GM12878 (cell line): ENCODE results near the gene PIGL. TPM values are rescaled to one million over a fixed set of nuclear protein-coding genes. Genes with fewer than 3 reads are reported as not detected.

Experiments used
- ATAC-seq: fragments of 200-7000 bp; cut with Tn5 transposase; 3 replicates; pipeline ENCODE4 v1.9.1; 2020; ENCODE audit warnings: mild to moderate bottlenecking, moderate library complexity
- BruUV-seq: library from RNA; stranded (reverse); fragments of 400-500 nt; replicated peaks from 2 replicates; lab custom pipeline; 2021; lab: Mats Ljungman, UMichigan
- CTCF ChIA-PET: fragments of 300-600 bp; sonication (Branson Sonifier 250); formaldehyde crosslinking; extraction: SDS; loops from one replicate; lab custom pipeline; 2021; ENCODE audit warnings: inconsistent platforms; lab: Yijun Ruan, JAX
- POLR2A ChIA-PET: fragments of 350-600 bp; formaldehyde crosslinking; extraction: SDS; loops from one replicate; lab custom pipeline; 2021; ENCODE audit warnings: inconsistent platforms; lab: Charles Lee
- RAD21 ChIA-PET: fragments of 300-600 bp; sonication (Branson Sonifier 250); formaldehyde crosslinking; loops from one replicate; lab custom pipeline; 2023; ENCODE audit warnings: antibody characterized with exemption; ENCODE audit not compliant: unreplicated experiment; lab: Charles Lee
- SMC1A ChIA-PET: fragments of 300-600 bp; sonication (Branson Sonifier 250); formaldehyde crosslinking; loops from one replicate; lab custom pipeline; 2023; ENCODE audit not compliant: unreplicated experiment, uncharacterized antibody; lab: Charles Lee
- DNase-seq: peaks from one replicate; pipeline ENCODE4 v3.0.0-alpha.2; 2011; ENCODE audit warnings: low read depth, low spot score
- FAIRE-seq: peaks from 3 replicates; lab custom pipeline; 2011; peaks lifted over from hg19 to GRCh38; lab: Jason Lieb, UNC
- H2AFZ ChIP-seq: 2 replicates; pipeline ENCODE4 v1.6.0; 2011; ENCODE audit warnings: low read depth, low read length, control low read depth; ENCODE audit not compliant: control insufficient read depth
- H3K27ac ChIP-seq: 2 replicates; pipeline ENCODE4 v1.5.1; 2011; ENCODE audit warnings: control low read depth; ENCODE audit not compliant: control insufficient read depth, insufficient read depth
- H3K27me3 ChIP-seq, 2 experiments: replicated peaks in 1 of 2; 2 replicates each; pipeline versions ENCODE4 v1.6.0 to v1.6.1; 2011; ENCODE audit warnings: low read length in 1 of 2; ENCODE audit not compliant: control insufficient read depth in 2 of 2, insufficient read depth in 2 of 2
- H3K36me3 ChIP-seq, 2 experiments: 2 replicates each; pipeline ENCODE4 v1.5.1; 2011; ENCODE audit warnings: low read length in 1 of 2; ENCODE audit not compliant: control insufficient read depth in 2 of 2, insufficient read depth in 2 of 2
- H3K4me1 ChIP-seq: 2 replicates; pipeline ENCODE4 v1.6.1; 2011; ENCODE audit warnings: mild to moderate bottlenecking, low read length, moderate library complexity, mixed read lengths; ENCODE audit not compliant: control insufficient read depth, insufficient read depth
- H3K4me2 ChIP-seq: 2 replicates; pipeline ENCODE4 v1.6.0; 2011; ENCODE audit warnings: control low read depth; ENCODE audit not compliant: control insufficient read depth, insufficient read depth
- H3K4me3 ChIP-seq: fragments of 200-600 bp; sonication (generic); 2 replicates; pipeline ENCODE4 v1.5.1; 2016
- H3K79me2 ChIP-seq: 2 replicates; pipeline ENCODE4 v1.6.0; 2011; ENCODE audit warnings: low read length; ENCODE audit not compliant: control insufficient read depth, insufficient read depth
- H3K9ac ChIP-seq: 2 replicates; pipeline ENCODE4 v1.8.0; 2011; ENCODE audit warnings: low read length, control low read depth, mixed read lengths; ENCODE audit not compliant: control insufficient read depth, insufficient read depth
- H3K9me3 ChIP-seq: replicated peaks from 3 replicates; pipeline ENCODE4 v1.5.1; 2011; ENCODE audit warnings: mild to moderate bottlenecking, low read length; ENCODE audit not compliant: control insufficient read depth, insufficient read depth
- H4K20me1 ChIP-seq: 2 replicates; pipeline ENCODE4 v1.6.0; 2011; ENCODE audit not compliant: control insufficient read depth, insufficient read depth
- BCL11A ChIP-seq: IDR thresholded peaks from 2 replicates; pipeline ENCODE4 v1.6.1; 2011; ENCODE audit warnings: low read depth, low read length
- IKZF1 ChIP-seq: fragments of 450-650 bp; conservative IDR thresholded peaks from 2 replicates; pipeline ENCODE4 v1.6.1; 2017; ENCODE audit warnings: antibody characterized with exemption, mild to moderate bottlenecking
- JUNB ChIP-seq: IDR thresholded peaks from 2 replicates; pipeline ENCODE4 v1.6.1; 2016; ENCODE audit warnings: antibody characterized with exemption, mild to moderate bottlenecking
- MEF2A ChIP-seq: IDR thresholded peaks from 2 replicates; pipeline ENCODE4 v1.6.1; 2011; ENCODE audit warnings: low read depth, mild to moderate bottlenecking, low read length, moderate library complexity; ENCODE audit not compliant: insufficient read depth
- MYC ChIP-seq: IDR thresholded peaks from 2 replicates; pipeline ENCODE4 v1.6.1; 2011; ENCODE audit warnings: mild to moderate bottlenecking, low read length, moderate library complexity, inconsistent platforms; ENCODE audit not compliant: insufficient read depth, insufficient replicate concordance, insufficient read length, severe bottlenecking
- NRF1 ChIP-seq: conservative IDR thresholded peaks from 2 replicates; pipeline ENCODE4 v1.6.1; 2011; ENCODE audit warnings: mild to moderate bottlenecking, low read depth, low read length, improper control_type of control experiment
- SMAD5 ChIP-seq: IDR thresholded peaks from 2 replicates; pipeline ENCODE4 v1.6.1; 2016; ENCODE audit warnings: antibody characterized with exemption, low read depth
- WGBS: methylation state at CpG from one replicate; pipeline ENCODE4 v1.1.6; 2016; ENCODE audit warnings: low lambda C conversion rate; ENCODE audit not compliant: insufficient replicate concordance, insufficient coverage; ENCODE audit errors: missing lambda C conversion rate; 5-methylcytosine and 5-hydroxymethylcytosine counted together
- in situ Hi-C: fragments of 300-500 bp; cut with MboI; formaldehyde crosslinking; loops from 9 replicates; pipeline ENCODE4 v1.14.3; 2018; ENCODE audit warnings: mixed read lengths
- intact Hi-C: fragments of 100-400 bp; cut with micrococcal nuclease; formaldehyde crosslinking; loops from one replicate; pipeline ENCODE4 v1.14.2; 2022; ENCODE audit not compliant: unreplicated experiment
- polyA plus RNA-seq, 11 experiments: library from polyadenylated mRNA; depleted of rRNA in 4 of 11; unstranded in 6 of 11; stranded (reverse) in 5 of 11; fragments of >200 nt; fragmentation: Nextera tagmentation in 4 of 11; fragmentation: Illumina TruSeq in 1 of 11; extraction: Ambion mirVana in 4 of 11; extraction: Trizol in 1 of 11; gene quantifications; 1 replicate in 1 of 11; 2 replicates in 10 of 11; pipeline versions ENCODE4 v1.2.1 to v1.2.3, GENCODE V29; 2011 to 2016; ENCODE audit warnings: inconsistent platforms in 2 of 11, missing spikeins in 2 of 11, low read depth in 1 of 11
- total RNA-seq, 4 experiments: library from RNA; depleted of rRNA in 3 of 4; stranded (reverse); fragments of >200 nt in 3 of 4; fragmentation: Illumina TruSeq in 1 of 4; extraction: Trizol in 1 of 4; gene quantifications; 2 replicates each; pipeline versions ENCODE4 v1.2.1 to v1.2.3, GENCODE V29; 2013 to 2021
- TF ChIP-seq, protein P1 (sequence below): IDR thresholded peaks from 2 replicates; pipeline ENCODE4 v1.6.1; 2012; ENCODE audit warnings: low read depth, low read length, improper control_type of control experiment
- TF ChIP-seq, protein P2 (sequence below): IDR thresholded peaks from 2 replicates; pipeline ENCODE4 v1.6.1; 2011; ENCODE audit warnings: mild to moderate bottlenecking, low read depth, low read length, moderate library complexity; ENCODE audit not compliant: insufficient replicate concordance
- TF ChIP-seq, protein P3 (sequence below): fragments of 450-650 bp; IDR thresholded peaks from 2 replicates; pipeline ENCODE4 v1.6.1; 2017; ENCODE audit warnings: mild to moderate bottlenecking, low read depth, inconsistent platforms; ENCODE audit not compliant: poor library complexity, severe bottlenecking
- TF ChIP-seq, protein P4 (sequence below): fragments of 450-650 bp; IDR thresholded peaks from 2 replicates; pipeline ENCODE4 v1.6.1; 2014; ENCODE audit warnings: mild to moderate bottlenecking

The PIGL gene
- total and polyA plus RNA-seq, 10 of the 15 experiments (the other 5 are each of a cell fraction or from before 2014, with no cell fraction given) = 25.9 to 52.5 (median 30.2) TPM

DNA sequence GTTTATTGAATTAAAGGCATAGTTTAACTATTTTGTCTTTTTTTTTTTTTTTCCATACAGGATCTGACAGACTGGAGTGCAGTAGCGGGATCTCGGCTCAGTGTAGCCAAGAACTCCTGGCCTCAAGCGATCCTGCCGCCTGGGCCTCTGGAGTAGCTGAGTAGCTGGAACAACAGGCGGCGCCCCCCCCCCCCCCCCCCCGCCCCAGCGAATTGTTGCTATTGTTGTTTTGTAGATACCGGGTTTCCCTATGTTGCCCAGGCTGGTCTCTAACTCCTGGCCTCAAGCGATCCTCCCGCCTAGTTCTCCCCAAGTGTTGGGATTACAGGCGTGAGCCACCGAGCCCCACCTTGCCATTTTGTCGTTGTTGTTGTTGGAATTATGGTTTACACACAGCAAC is 137.6 kb downstream of the PIGL start:
- Histone ChIP-seq H3K9me3 (no peaks in the 10 kb centered on the region), H3K36me3 (no peaks in the 10 kb centered on the region), H3K4me1 (peaks cover 3% of the 10 kb centered on the region; the same call in 1 of the 2 replicates), H4K20me1 (no peaks in the 10 kb centered on the region), H3K9ac (no peak overlapping the region), H3K27me3 (no peaks in the 10 kb centered on the region), H3K27ac (no peak overlapping the region), H3K4me2 (no peak overlapping the region), H3K4me3 (no peak overlapping the region), H3K79me2 (peaks cover 23% of the 10 kb centered on the region), H2AFZ (no peak overlapping the region)
- FAIRE-seq (no peak), DNase-seq (no peak), ATAC-seq (no peak)
- in situ Hi-C loops (no loop called here), intact Hi-C loops (no loop called here)
- ChIA-PET SMC1A (interaction anchor here (1.3 kb wide), 1 partner anchor 9 kb away, joined by 4 read pairs; no protein-coding TSS in a partner anchor), RAD21 (interaction anchor here (0.6 to 0.7 kb wide), 2 partner anchors 9 to 48 kb away, joined by 3 to 5 read pairs; no protein-coding TSS in a partner anchor), CTCF (interaction anchor here (0.6 to 8.2 kb wide), 3 partner anchors 10 to 67 kb away, joined by 3 to 88 read pairs (median 5); no protein-coding TSS in a partner anchor), POLR2A (interaction anchor here (0.6 kb wide), 1 partner anchor 149 kb away, joined by 3 read pairs; no protein-coding TSS in a partner anchor)
- TF ChIP-seq, protein P1, sequence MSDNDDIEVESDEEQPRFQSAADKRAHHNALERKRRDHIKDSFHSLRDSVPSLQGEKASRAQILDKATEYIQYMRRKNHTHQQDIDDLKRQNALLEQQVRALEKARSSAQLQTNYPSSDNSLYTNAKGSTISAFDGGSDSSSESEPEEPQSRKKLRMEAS = no peak
- BruUV-seq = no TSS peak
- 98% methylated on average over 12 of the region's 14 CpGs for WGBS

DNA sequence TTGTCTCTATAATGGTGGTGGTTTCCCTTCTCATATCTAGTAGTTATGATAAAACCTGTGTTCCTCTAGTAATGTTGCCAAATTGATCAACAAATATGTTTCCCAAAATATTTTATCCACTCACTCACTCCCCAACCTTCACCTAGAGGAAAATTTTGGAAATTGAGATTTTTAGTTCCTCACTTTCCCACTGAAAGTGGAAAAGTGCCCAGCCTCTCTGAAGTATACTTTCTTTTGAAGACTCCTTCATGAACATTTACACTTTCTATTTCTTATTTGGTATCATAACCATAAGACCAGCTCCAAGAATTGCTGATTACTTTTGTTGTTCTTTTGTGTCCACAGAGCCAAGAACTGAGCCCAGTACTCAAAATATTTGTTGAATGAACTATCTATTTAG is 141.4 kb downstream of the PIGL start:
- no TSS peak for BruUV-seq
- CTCF ChIA-PET = interaction anchor here (0.7 kb wide), 1 partner anchor 8 kb away, joined by 3 read pairs; no protein-coding TSS in a partner anchor
- in situ Hi-C loops = no loop called here

More for the DNA sequence above, 141.4 kb downstream of the PIGL start:
- Histone ChIP-seq H3K27ac (no peak overlapping the region), H3K27me3 (no peaks in the 10 kb centered on the region), H3K36me3 (no peaks in the 10 kb centered on the region), H3K4me1 (peaks cover 6% of the 10 kb centered on the region), H3K9ac (no peak overlapping the region), H3K4me3 (no peak overlapping the region), H2AFZ (no peak overlapping the region), H4K20me1 (no peaks in the 10 kb centered on the region), H3K79me2 (no peaks in the 10 kb centered on the region), H3K9me3 (no peaks in the 10 kb centered on the region), H3K4me2 (no peak overlapping the region)
- no peak for TF ChIP-seq JUNB
- TF ChIP-seq SMAD5 = no peak
- TF ChIP-seq, protein P2, sequence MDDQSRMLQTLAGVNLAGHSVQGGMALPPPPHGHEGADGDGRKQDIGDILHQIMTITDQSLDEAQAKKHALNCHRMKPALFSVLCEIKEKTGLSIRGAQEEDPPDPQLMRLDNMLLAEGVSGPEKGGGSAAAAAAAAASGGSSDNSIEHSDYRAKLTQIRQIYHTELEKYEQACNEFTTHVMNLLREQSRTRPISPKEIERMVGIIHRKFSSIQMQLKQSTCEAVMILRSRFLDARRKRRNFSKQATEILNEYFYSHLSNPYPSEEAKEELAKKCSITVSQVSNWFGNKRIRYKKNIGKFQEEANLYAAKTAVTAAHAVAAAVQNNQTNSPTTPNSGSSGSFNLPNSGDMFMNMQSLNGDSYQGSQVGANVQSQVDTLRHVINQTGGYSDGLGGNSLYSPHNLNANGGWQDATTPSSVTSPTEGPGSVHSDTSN = no peak
- no peak for TF ChIP-seq MYC
- no peak for TF ChIP-seq BCL11A
- TF ChIP-seq IKZF1 = no peak
- TF ChIP-seq, protein P3, sequence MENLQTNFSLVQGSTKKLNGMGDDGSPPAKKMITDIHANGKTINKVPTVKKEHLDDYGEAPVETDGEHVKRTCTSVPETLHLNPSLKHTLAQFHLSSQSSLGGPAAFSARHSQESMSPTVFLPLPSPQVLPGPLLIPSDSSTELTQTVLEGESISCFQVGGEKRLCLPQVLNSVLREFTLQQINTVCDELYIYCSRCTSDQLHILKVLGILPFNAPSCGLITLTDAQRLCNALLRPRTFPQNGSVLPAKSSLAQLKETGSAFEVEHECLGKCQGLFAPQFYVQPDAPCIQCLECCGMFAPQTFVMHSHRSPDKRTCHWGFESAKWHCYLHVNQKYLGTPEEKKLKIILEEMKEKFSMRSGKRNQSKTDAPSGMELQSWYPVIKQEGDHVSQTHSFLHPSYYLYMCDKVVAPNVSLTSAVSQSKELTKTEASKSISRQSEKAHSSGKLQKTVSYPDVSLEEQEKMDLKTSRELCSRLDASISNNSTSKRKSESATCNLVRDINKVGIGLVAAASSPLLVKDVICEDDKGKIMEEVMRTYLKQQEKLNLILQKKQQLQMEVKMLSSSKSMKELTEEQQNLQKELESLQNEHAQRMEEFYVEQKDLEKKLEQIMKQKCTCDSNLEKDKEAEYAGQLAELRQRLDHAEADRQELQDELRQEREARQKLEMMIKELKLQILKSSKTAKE = no peak
- no peak for TF ChIP-seq NRF1
- TF ChIP-seq MEF2A = no peak
- TF ChIP-seq, protein P4, sequence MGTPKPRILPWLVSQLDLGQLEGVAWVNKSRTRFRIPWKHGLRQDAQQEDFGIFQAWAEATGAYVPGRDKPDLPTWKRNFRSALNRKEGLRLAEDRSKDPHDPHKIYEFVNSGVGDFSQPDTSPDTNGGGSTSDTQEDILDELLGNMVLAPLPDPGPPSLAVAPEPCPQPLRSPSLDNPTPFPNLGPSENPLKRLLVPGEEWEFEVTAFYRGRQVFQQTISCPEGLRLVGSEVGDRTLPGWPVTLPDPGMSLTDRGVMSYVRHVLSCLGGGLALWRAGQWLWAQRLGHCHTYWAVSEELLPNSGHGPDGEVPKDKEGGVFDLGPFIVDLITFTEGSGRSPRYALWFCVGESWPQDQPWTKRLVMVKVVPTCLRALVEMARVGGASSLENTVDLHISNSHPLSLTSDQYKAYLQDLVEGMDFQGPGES = no peak
- ATAC-seq = no peak
- RAD21 ChIA-PET = no interaction called here
- DNase-seq = no peak
- POLR2A ChIA-PET = no interaction called here
- no peak for FAIRE-seq
- SMC1A ChIA-PET = interaction anchor here (0.6 kb wide), 1 partner anchor 177 kb away, joined by 3 read pairs; no protein-coding TSS in a partner anchor
- intact Hi-C loops = no loop called here
